Activated CD8-positive, alpha-beta memory T cell treated with anti-CD3 and anti-CD28 coated beads, Interleukin-2, amount 50 U/mL, for 24 hours (primary cell): ENCODE measurements around the gene ABCC4.

ENCODE experiments used
- DNase-seq: peaks from one replicate; pipeline ENCODE4 v3.0.0-alpha.2; 2020; ENCODE audit errors: extremely low read depth

Gene ABCC4

GRCh38 chr13:95258098-95258497 is 43.2 kb downstream of the ABCC4 start:
- DNase-seq: no peak

- DNase-seq: no peak
Measured at GRCh38 chr13:95256091-95256490, 45.2 kb downstream of the ABCC4 start.

- DNase-seq: no peak
Measured at GRCh38 chr13:95255072-95255732, 46.0 kb downstream of the ABCC4 start.

GRCh38 chr13:95254339-95254738 is 46.9 kb downstream of the ABCC4 start:
- DNase-seq: no peak

- DNase-seq: no peak
Measured at GRCh38 chr13:95253033-95253432, 48.2 kb downstream of the ABCC4 start.

- no peak for DNase-seq
Measured at GRCh38 chr13:95251641-95252040, 49.6 kb downstream of the ABCC4 start.

- DNase-seq: no peak
Measured at GRCh38 chr13:95250961-95251360, 50.3 kb downstream of the ABCC4 start.

- no peak for DNase-seq
Measured at GRCh38 chr13:95248953-95249352, 52.3 kb downstream of the ABCC4 start.

GRCh38 chr13:95247852-95248251 is 53.4 kb downstream of the ABCC4 start:
- no peak for DNase-seq

- no peak for DNase-seq
Measured at GRCh38 chr13:95247171-95247570, 54.1 kb downstream of the ABCC4 start.

- DNase-seq: no peak
Measured at GRCh38 chr13:95246292-95247082, 54.8 kb downstream of the ABCC4 start.

GRCh38 chr13:95245071-95245470 is 56.2 kb downstream of the ABCC4 start:
- no peak for DNase-seq

GRCh38 chr13:95243207-95243606 is 58.0 kb downstream of the ABCC4 start:
- DNase-seq: no peak

- DNase-seq: no peak
Measured at GRCh38 chr13:95241321-95241720, 59.9 kb downstream of the ABCC4 start.

- no peak for DNase-seq
Measured at GRCh38 chr13:95239283-95239682, 62.0 kb downstream of the ABCC4 start.

- DNase-seq: no peak
Measured at GRCh38 chr13:95237310-95237870, 63.9 kb downstream of the ABCC4 start.

GRCh38 chr13:95236774-95237173 is 64.5 kb downstream of the ABCC4 start:
- DNase-seq: no peak

- no peak for DNase-seq
Measured at GRCh38 chr13:95235974-95236373, 65.3 kb downstream of the ABCC4 start.

- DNase-seq: no peak
Measured at GRCh38 chr13:95235199-95235756, 66.0 kb downstream of the ABCC4 start.

GRCh38 chr13:95234242-95234641 is 67.0 kb downstream of the ABCC4 start:
- no peak for DNase-seq

- DNase-seq: no peak
Measured at GRCh38 chr13:95233026-95233635, 68.1 kb downstream of the ABCC4 start.

- DNase-seq: no peak
Measured at GRCh38 chr13:95231393-95231792, 69.9 kb downstream of the ABCC4 start.
